EH (cell line): Measurements from ENCODE around the gene TNIP1.

Experiments
- DNase-seq: peaks from one replicate; pipeline ENCODE4 v3.0.0-alpha.2; 2015; ENCODE audit warnings: low read depth

TNIP1 gene

DNA sequence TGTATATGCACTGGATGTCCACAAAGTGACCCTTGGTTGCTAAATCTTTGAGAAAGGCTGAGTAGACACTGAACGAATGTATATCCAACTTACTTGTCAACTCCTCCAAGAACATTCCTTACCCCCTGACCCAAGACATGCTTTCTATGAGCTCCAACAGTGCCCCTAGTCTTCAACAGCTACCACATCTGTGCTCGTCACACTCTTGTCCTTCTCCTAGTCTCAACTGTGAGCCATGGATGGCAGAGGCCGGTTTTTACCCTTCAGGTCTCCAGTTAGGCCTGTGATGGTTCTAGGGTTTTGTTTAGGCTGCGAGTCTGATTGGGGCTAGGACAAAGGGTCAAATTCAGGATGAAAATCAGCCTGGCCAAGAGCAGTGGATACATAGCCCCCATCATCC lies 79.4 kb downstream of the TNIP1 start:
- no peak for DNase-seq

DNA sequence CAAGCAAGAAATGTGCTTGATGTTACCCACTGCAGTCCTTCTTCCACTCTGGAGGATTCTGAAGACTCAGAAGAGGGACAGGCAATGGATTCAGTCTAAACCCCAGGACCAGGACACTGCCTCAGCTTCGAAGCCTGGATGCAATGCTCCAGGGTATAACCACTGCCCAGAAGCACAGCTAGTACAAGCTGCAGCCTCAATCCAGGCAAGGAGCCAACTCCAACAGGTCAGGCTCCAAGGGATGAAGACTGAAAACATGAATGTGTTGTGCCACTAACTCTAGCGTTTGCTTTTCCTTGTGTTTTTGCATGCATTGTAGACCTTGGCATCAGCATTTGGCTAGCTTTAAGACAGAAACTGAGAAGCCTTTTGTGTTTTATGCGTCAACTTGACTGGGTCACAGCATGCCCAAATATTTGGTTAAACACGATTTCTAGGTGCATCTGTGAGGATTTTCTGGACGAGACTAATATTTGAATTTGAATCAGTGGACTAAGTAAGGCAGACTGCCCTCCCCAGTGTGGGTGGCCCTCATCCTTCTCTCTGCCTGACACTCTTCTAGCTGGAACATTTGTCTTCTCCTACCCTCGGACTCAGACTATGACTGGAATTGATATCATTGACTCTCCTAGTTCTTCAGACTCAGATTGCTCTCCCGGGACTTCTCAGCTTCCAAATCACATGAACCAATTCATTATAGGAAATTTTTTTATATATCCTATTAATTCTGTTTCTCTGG lies 81.0 kb downstream of the TNIP1 start:
- DNase-seq, result peak; percentile 21

DNA sequence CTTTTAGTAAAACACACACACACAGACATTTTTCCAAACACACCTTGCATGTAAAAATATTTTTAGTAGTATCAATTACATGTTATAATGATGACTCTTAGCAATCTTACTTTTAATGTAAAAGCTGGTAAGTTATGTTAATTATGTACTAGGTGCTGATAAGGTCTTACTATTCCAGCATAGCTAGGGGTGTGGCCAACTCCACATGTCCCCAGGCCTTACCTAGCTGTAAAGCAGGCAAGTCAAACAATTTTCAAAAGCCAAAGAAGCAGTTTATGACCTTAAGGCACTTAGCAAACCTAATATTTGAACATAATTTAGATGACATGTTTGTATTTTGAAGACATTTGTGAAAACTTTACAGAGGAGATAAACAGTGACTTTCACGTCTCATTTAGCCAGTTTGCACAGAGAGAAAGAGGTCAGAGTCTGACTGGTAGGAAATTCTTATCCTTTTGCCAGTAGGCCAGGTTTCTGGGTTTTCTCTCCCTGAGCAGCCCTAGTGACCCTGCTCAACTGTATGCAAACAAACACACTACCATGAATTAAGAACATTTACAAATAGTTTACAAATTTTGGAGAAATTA lies 86.9 kb downstream of the TNIP1 start:
- no peak for DNase-seq

DNA sequence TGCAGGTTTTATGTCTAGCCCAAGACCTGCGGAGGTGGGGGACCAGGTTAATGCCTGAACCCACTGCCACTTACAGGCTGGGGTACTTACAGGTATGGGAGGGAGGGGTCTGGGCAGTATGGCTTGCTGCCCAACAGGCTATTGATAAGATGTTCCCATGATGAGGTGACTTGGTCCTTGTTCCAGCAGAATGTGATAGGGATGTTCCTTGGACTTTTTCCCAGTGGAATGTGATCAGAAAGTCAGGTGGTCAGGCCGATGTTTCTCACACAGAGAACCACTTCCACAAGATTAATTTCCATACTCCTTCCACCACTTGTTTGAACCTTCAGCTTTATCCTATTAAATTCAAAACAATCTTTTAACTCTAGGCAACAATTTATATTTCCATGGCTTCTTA lies 87.4 kb downstream of the TNIP1 start:
- DNase-seq, result no peak

DNA sequence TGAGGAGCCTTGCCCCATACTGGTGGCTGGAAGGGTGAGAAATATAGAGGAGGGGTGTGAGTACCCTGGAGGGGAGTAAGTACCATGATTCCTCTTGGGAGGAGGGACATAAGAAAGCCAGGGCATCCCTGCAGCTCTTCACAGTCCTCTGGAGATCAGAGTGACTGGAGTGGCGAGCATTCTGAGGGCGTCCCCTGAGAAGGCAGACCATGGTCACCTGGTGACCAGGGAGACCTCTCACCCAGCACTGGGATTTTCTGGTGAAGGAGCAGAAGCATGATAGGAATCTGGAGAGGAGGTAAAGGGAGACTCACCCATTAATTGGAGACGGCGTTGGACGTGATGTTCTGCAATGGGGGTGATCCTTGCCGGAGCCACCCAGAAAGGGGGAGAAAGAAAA lies 88.1 kb downstream of the TNIP1 start:
- DNase-seq, result no peak

DNA sequence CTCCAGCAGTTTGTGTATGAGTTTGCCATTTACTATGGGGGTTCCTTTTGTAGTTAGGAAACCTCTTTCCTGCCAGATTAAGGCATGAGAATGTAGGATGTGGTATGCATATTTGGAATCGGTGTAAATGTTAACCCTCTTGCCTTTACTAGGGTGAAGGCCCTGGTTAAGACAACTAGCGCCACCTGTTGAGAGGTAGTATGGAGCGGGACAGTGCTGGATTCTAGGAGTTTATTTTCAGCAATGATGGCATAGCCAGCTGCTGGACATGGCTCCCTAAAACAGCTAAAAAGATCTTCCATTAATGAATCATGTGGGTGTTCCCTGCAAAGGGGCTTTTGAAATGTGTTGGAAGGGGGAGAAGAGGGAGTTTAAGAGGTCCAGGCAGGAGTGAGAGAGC lies 91.1 kb downstream of the TNIP1 start:
- DNase-seq, result peak; percentile 21

DNA sequence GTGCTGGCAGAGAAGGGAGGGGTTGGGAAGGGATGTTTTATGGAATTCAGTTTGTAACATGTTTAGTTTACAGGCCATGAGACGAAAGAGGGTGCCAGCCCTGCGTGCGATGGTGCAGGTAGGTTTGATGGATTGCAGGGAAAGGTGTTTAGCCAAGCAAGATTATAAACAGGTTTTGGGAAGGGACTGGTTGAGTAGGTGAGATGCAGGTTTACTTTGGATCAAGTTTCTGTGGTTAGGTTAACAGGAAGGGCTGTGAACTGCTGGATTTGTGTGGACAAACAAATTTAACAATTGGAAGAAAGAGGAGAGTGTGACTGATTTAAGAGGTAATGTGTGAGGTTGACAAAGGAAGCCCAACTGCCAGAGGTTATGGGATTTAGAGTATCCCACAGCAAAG lies 93.1 kb downstream of the TNIP1 start:
- no peak for DNase-seq
